Right atrium auricular region (tissue), 2 donors: ENCODE measurements around the gene PIK3R1. TPM values are rescaled to one million over a fixed set of nuclear protein-coding genes. Genes with fewer than 3 reads are reported as not detected.

ENCODE experiments used
- DNase-seq: peaks from one replicate; pipeline ENCODE4 v3.0.0-alpha.2; 2019; ENCODE audit warnings: low spot score
- H3K27ac ChIP-seq, 2 donors: fragments of 200-600 bp; sonication (generic); 1 replicate in 1 of 2; 2 replicates in 1 of 2; pipeline ENCODE4 v1.5.1; 2016 to 2019
- H3K27me3 ChIP-seq, 2 donors: fragments of 200-600 bp; sonication (generic); one replicate each; pipeline versions ENCODE4 v1.5.1 to v1.6.0; 2017 to 2019
- H3K36me3 ChIP-seq: fragments of 200-600 bp; sonication (generic); one replicate; pipeline ENCODE4 v1.5.1; 2016
- H3K4me1 ChIP-seq, 2 donors: fragments of 200-600 bp; sonication (generic); one replicate each; pipeline versions ENCODE4 v1.5.1 to v1.6.0; 2017 to 2019
- H3K4me3 ChIP-seq, 2 donors: fragments of 200-600 bp; sonication (generic); 1 replicate in 1 of 2; 2 replicates in 1 of 2; pipeline ENCODE4 v1.5.1; 2017 to 2019; ENCODE audit warnings: mild to moderate bottlenecking in 1 of 2, moderate library complexity in 1 of 2
- H3K9me3 ChIP-seq, 2 donors: fragments of 200-600 bp; sonication (generic); one replicate each; pipeline ENCODE4 v1.5.1; 2019
- CTCF ChIP-seq, 2 donors: fragments of 200-600 bp; sonication (generic); IDR thresholded peaks; one replicate each; pipeline ENCODE4 v1.5.1; 2019; ENCODE audit warnings: antibody characterized with exemption in 2 of 2
- total RNA-seq, 2 donors: library from RNA; depleted of rRNA; stranded (reverse); fragments of >200 nt; gene quantifications; one replicate each; pipeline ENCODE4 v1.1.0, GENCODE V29; 2016

The PIK3R1 gene
- total RNA-seq, 2 donors from 2014 or later, result 87.0 to 91.1 TPM

- Histone ChIP-seq H3K4me3 (no peak overlapping the region), H3K27me3 (no peaks in the 10 kb centered on the region), H3K9me3 (no peaks in the 10 kb centered on the region), H3K36me3 (no peaks in the 10 kb centered on the region), H3K27ac (peak overlapping the region; percentile 64 to 81), H3K4me1 (peaks cover 0 to 99% of the 10 kb centered on the region in 2 donors)
- DNase-seq, result no peak
- TF ChIP-seq CTCF (IDR thresholded peaks at IDR 0.05), result no peak
These were observed 40.0 kb downstream of the PIK3R1 start for GRCh38 chr5:68255305-68256120.

- Histone ChIP-seq H3K4me3 (no peak overlapping the region), H3K27me3 (no peaks in the 10 kb centered on the region), H3K27ac (peak overlapping the region; percentile 64 to 81), H3K4me1 (peaks cover 0 to 99% of the 10 kb centered on the region in 2 donors), H3K9me3 (no peaks in the 10 kb centered on the region), H3K36me3 (no peaks in the 10 kb centered on the region)
- DNase-seq, result no peak
- TF ChIP-seq CTCF (IDR thresholded peaks at IDR 0.05), result no peak
These were observed 41.7 kb downstream of the PIK3R1 start for GRCh38 chr5:68257210-68257609.

- H3K27me3 ChIP-seq, result no peaks in the 10 kb centered on the region
- no peaks in the 10 kb centered on the region for H3K36me3 ChIP-seq
- H3K4me3 ChIP-seq, result no peak overlapping the region
- H3K27ac ChIP-seq, result peak overlapping the region; percentile 64 to 81
- TF ChIP-seq CTCF (IDR thresholded peaks at IDR 0.05), result no peak
- H3K4me1 ChIP-seq, result peaks cover 0 to 92% of the 10 kb centered on the region in 2 donors
- no peaks in the 10 kb centered on the region for H3K9me3 ChIP-seq
- no peak for DNase-seq
These were observed 43.0 kb downstream of the PIK3R1 start for GRCh38 chr5:68258531-68258930.

- Histone ChIP-seq H3K27me3 (no peaks in the 10 kb centered on the region), H3K9me3 (no peaks in the 10 kb centered on the region), H3K27ac (peak overlapping the region; percentile 64 to 81), H3K36me3 (no peaks in the 10 kb centered on the region), H3K4me3 (no peak overlapping the region), H3K4me1 (peaks cover 0 to 92% of the 10 kb centered on the region in 2 donors)
- no peak for DNase-seq
- TF ChIP-seq CTCF (IDR thresholded peaks at IDR 0.05), result no peak
These were observed 44.1 kb downstream of the PIK3R1 start for GRCh38 chr5:68259700-68260099.

- no peak overlapping the region for H3K4me3 ChIP-seq
- H3K4me1 ChIP-seq, result peaks cover 0 to 92% of the 10 kb centered on the region in 2 donors
- no peak for DNase-seq
- TF ChIP-seq CTCF (IDR thresholded peaks at IDR 0.05), result no peak
- H3K9me3 ChIP-seq, result no peaks in the 10 kb centered on the region
- peak overlapping the region; percentile 64 to 81 for H3K27ac ChIP-seq
- H3K36me3 ChIP-seq, result no peaks in the 10 kb centered on the region
- no peaks in the 10 kb centered on the region for H3K27me3 ChIP-seq
These were observed 44.9 kb downstream of the PIK3R1 start for GRCh38 chr5:68260467-68260866.
